HEK293T (cell line): ENCODE results near the gene NFAT5.

Experiments used
- FOXK2 ChIP-seq: fragments of 450-650 bp; IDR thresholded peaks from 2 replicates; pipeline ENCODE4 v1.6.1; 2016; ENCODE audit warnings: mild to moderate bottlenecking
- LEF1 ChIP-seq: fragments of 450-650 bp; IDR thresholded peaks from 2 replicates; pipeline ENCODE4 v1.6.1; 2017; ENCODE audit warnings: mild to moderate bottlenecking, borderline replicate concordance
- NFRKB ChIP-seq: fragments of 450-650 bp; IDR thresholded peaks from 2 replicates; pipeline ENCODE4 v1.6.1; 2016; ENCODE audit warnings: mild to moderate bottlenecking, moderate library complexity

DNA sequence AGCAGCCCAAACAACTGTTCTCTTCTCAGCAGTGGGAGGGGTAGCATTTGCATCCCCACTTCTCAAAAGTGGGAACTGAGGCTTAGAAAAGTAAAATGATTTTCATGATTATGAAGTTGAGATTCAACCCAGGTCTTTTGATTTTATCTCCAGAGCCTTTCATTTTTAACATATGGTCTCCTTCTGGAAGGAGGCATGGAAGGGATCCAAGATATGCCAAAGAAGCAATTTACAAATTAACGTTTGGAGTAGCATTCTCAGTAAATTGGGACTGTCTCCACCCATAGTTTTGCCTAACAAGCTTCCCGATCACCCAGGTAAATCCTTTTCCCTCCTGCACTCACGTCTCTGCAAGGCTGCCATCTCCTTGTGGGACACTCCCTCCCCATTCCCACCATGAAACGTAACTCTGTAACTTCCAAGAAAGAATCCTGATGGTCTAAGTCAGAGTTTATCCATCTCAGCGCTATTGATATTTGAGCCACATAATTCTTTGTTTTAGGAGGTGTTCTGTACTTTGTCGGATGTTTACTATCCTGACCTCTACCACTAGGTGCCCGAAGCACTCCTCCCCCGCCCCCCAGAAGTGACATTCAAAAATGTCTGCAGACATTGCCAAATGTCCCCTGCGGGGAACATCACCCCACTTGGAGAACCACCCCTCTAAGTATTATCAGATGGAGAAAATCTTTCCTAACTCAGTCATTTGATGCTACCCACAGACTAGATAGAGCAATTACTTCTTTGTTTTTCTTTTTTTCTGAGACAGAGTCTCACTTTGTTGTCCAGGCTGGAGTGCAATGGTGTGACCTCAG is 32.9 kb upstream of the NFAT5 start:
- TF ChIP-seq NFRKB (no peak), FOXK2 (no peak), LEF1 (no peak)
